GM18951 (cell line): Measurements from ENCODE around the gene HDAC3.

Source experiments
- POLR2A ChIP-seq: IDR thresholded peaks from 4 replicates; pipeline ENCODE4 v1.6.1; 2011; ENCODE audit warnings: mild to moderate bottlenecking; ENCODE audit not compliant: insufficient read length, insufficient read depth; ENCODE audit errors: extremely low read depth
- in situ Hi-C: fragments of 300-500 bp; cut with MboI; formaldehyde crosslinking; loops from one replicate; pipeline ENCODE4 v1.12.0; 2022; ENCODE audit warnings: low sequenced_read_pairs, mixed read lengths, inconsistent platforms; ENCODE audit not compliant: unreplicated experiment

The HDAC3 gene

GRCh38 chr5:141672071-141672840, 35.6 kb upstream of the HDAC3 start:
- in situ Hi-C loops = no loop called here
- no peak for TF ChIP-seq POLR2A

- no peak for TF ChIP-seq POLR2A
- in situ Hi-C loops = no loop called here
These were observed 32.9 kb upstream of the HDAC3 start for GRCh38 chr5:141669520-141669919.

- no peak for TF ChIP-seq POLR2A
- in situ Hi-C loops = no loop called here
These were observed 32.1 kb upstream of the HDAC3 start for GRCh38 chr5:141668601-141669265.

GRCh38 chr5:141665995-141666940, 29.6 kb upstream of the HDAC3 start:
- TF ChIP-seq POLR2A = no peak
- in situ Hi-C loops = no loop called here

- in situ Hi-C loops = no loop called here
- TF ChIP-seq POLR2A = no peak
These were observed 28.2 kb upstream of the HDAC3 start for GRCh38 chr5:141664733-141665461.

- TF ChIP-seq POLR2A = no peak
- in situ Hi-C loops = no loop called here
These were observed 26.9 kb upstream of the HDAC3 start for GRCh38 chr5:141663506-141663905.

- in situ Hi-C loops = no loop called here
- no peak for TF ChIP-seq POLR2A
These were observed 25.4 kb upstream of the HDAC3 start for GRCh38 chr5:141662028-141662427.

GRCh38 chr5:141657937-141658545, 21.4 kb upstream of the HDAC3 start:
- in situ Hi-C loops = no loop called here
- no peak for TF ChIP-seq POLR2A

GRCh38 chr5:141657404-141657803, 20.8 kb upstream of the HDAC3 start:
- in situ Hi-C loops = no loop called here
- TF ChIP-seq POLR2A = no peak

GRCh38 chr5:141656396-141656795, 19.7 kb upstream of the HDAC3 start:
- TF ChIP-seq POLR2A = no peak
- in situ Hi-C loops = no loop called here

- no peak for TF ChIP-seq POLR2A
- in situ Hi-C loops = no loop called here
These were observed 18.4 kb upstream of the HDAC3 start for GRCh38 chr5:141655020-141655419.

- in situ Hi-C loops = no loop called here
- TF ChIP-seq POLR2A = no peak
These were observed 17.6 kb upstream of the HDAC3 start for GRCh38 chr5:141654298-141654697.
